MM.1S (cell line): ENCODE results near the gene DDX10.

Experiments
- EZH2 ChIP-seq: fragments of 300-600 bp; sonication (generic); optimal IDR thresholded peaks from 2 replicates; pipeline ENCODE3; 2017; ENCODE audit warnings: low read depth, mild to moderate bottlenecking, antibody characterized with exemption, low read length, mixed read lengths
- EZH2phosphoT487 ChIP-seq: fragments of 300-600 bp; sonication (generic); IDR thresholded peaks from 2 replicates; pipeline ENCODE4 v1.6.1; 2018; ENCODE audit warnings: antibody characterized with exemption, low read length
- TF ChIP-seq, protein P1 (sequence below): fragments of 300-600 bp; sonication (generic); IDR thresholded peaks from 2 replicates; pipeline ENCODE4 v1.5.1; 2016; ENCODE audit warnings: antibody characterized with exemption, low read length, mixed read lengths

DNA sequence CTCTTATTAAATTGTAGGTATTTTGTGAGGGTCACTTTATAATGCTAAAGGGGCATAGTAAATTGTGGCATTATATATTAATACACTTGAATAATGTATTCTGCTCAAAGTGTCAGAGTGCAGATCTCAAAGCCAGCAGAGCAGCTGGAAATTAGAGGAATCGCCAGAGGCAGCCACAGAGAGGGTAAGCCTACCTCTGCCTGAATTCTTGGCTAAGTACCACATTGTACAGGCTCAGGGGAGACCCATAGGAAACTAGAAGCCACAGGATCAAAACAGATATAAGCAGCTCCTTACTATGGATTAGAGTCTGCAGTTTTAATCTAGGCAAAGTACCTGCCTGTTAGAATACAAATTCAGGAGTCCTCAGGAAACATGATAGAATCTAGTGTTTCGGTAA is 249.3 kb downstream of the DDX10 start:
- TF ChIP-seq EZH2 (no peak), EZH2phosphoT487 (no peak)
- TF ChIP-seq, protein P1, sequence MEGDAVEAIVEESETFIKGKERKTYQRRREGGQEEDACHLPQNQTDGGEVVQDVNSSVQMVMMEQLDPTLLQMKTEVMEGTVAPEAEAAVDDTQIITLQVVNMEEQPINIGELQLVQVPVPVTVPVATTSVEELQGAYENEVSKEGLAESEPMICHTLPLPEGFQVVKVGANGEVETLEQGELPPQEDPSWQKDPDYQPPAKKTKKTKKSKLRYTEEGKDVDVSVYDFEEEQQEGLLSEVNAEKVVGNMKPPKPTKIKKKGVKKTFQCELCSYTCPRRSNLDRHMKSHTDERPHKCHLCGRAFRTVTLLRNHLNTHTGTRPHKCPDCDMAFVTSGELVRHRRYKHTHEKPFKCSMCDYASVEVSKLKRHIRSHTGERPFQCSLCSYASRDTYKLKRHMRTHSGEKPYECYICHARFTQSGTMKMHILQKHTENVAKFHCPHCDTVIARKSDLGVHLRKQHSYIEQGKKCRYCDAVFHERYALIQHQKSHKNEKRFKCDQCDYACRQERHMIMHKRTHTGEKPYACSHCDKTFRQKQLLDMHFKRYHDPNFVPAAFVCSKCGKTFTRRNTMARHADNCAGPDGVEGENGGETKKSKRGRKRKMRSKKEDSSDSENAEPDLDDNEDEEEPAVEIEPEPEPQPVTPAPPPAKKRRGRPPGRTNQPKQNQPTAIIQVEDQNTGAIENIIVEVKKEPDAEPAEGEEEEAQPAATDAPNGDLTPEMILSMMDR, result no peak
